ENCODE measurements around the gene CS. TPM values are rescaled to one million over a fixed set of nuclear protein-coding genes. Genes with fewer than 3 reads are reported as not detected.

Gene CS
- total RNA-seq, 1 experiment from 2014 or later, result 153 TPM

Other genes starting within 250 kb of the CS start
- 0.37 TPM in 1 of 2 replicates, not detected in the other for gene ERBB3, start 220.2 kb downstream of the CS start, total RNA-seq (2014; rRNA removed; shearing (Covaris generic))
- gene PA2G4, start 195.8 kb downstream of the CS start, total RNA-seq (2014; rRNA removed; shearing (Covaris generic)), result 134 and 184 TPM in 2 replicates
- 2,885 and 2,938 TPM in 2 replicates for gene RPL41, start 183.7 kb downstream of the CS start, total RNA-seq (2014; rRNA removed; shearing (Covaris generic))
- gene ZC3H10, start 182.1 kb downstream of the CS start, total RNA-seq (2014; rRNA removed; shearing (Covaris generic)), result 1.4 and 2.1 TPM in 2 replicates
- 86.5 and 117 TPM in 2 replicates for gene ESYT1, start 172.1 kb downstream of the CS start, total RNA-seq (2014; rRNA removed; shearing (Covaris generic))
- 84.5 and 88.7 TPM in 2 replicates for gene MYL6B, start 147.7 kb downstream of the CS start, total RNA-seq (2014; rRNA removed; shearing (Covaris generic))
- gene MYL6, start 142.0 kb downstream of the CS start, total RNA-seq (2014; rRNA removed; shearing (Covaris generic)), result 2,913 and 3,348 TPM in 2 replicates
- gene SMARCC2, start 110.8 kb downstream of the CS start, total RNA-seq (2014; rRNA removed; shearing (Covaris generic)), result 32.4 and 34.5 TPM in 2 replicates
- 42.8 and 54.9 TPM in 2 replicates for gene RNF41, start 78.4 kb downstream of the CS start, total RNA-seq (2014; rRNA removed; shearing (Covaris generic))
- 64.4 and 73.3 TPM in 2 replicates for gene NABP2, start 76.0 kb downstream of the CS start, total RNA-seq (2014; rRNA removed; shearing (Covaris generic))
- gene SLC39A5, start 70.3 kb downstream of the CS start, total RNA-seq (2014; rRNA removed; shearing (Covaris generic)), result not detected in 2 replicates
- 15.8 and 19.2 TPM in 2 replicates for gene ANKRD52, start 41.9 kb downstream of the CS start, total RNA-seq (2014; rRNA removed; shearing (Covaris generic))
- gene COQ10A, start 33.4 kb downstream of the CS start, total RNA-seq (2014; rRNA removed; shearing (Covaris generic)), result 15.4 and 17.1 TPM in 2 replicates
- 182 and 223 TPM in 2 replicates for gene CNPY2, start 15.7 kb upstream of the CS start, total RNA-seq (2014; rRNA removed; shearing (Covaris generic))
- 5.1 and 10.2 TPM in 2 replicates for gene PAN2, start 33.7 kb upstream of the CS start, total RNA-seq (2014; rRNA removed; shearing (Covaris generic))
- gene IL23A, start 38.6 kb upstream of the CS start, total RNA-seq (2014; rRNA removed; shearing (Covaris generic)), result not detected in 2 replicates
- 354 and 382 TPM in 2 replicates for gene STAT2, start 59.8 kb upstream of the CS start, total RNA-seq (2014; rRNA removed; shearing (Covaris generic))
- gene APOF, start 62.5 kb upstream of the CS start, total RNA-seq (2014; rRNA removed; shearing (Covaris generic)), result not detected in 2 replicates
- gene TIMELESS, start 149.1 kb upstream of the CS start, total RNA-seq (2014; rRNA removed; shearing (Covaris generic)), result 6.5 and 11.9 TPM in 2 replicates
- 0.15 TPM in 1 of 2 replicates, not detected in the other for gene MIP, start 154.3 kb upstream of the CS start, total RNA-seq (2014; rRNA removed; shearing (Covaris generic))
- 1.3 and 1.4 TPM in 2 replicates for gene SPRYD4, start 168.2 kb upstream of the CS start, total RNA-seq (2014; rRNA removed; shearing (Covaris generic))
- gene GLS2, start 187.8 kb upstream of the CS start, total RNA-seq (2014; rRNA removed; shearing (Covaris generic)), result 0.32 TPM in 1 of 2 replicates, not detected in the other
- 10.7 and 14.8 TPM in 2 replicates for gene RBMS2, start 221.5 kb upstream of the CS start, total RNA-seq (2014; rRNA removed; shearing (Covaris generic))